Posterior vena cava (tissue), 2 donors: ENCODE measurements around the gene OXTR. TPM values are rescaled to one million over a fixed set of nuclear protein-coding genes. Genes with fewer than 3 reads are reported as not detected.
A peak's percentile ranks its signal among the peaks of the same experiment; 100 is the strongest.

Source experiments
- DNase-seq: peaks from one replicate; pipeline ENCODE4 v3.0.0-alpha.2; 2020; ENCODE audit warnings: low spot score
- intact Hi-C, 2 donors: fragments of 100-400 bp; cut with DNase I; formaldehyde crosslinking; loops; one replicate each; pipeline versions ENCODE4 v1.14.1 to v1.14.2; 2022 to 2023
- total RNA-seq, 2 donors: library from RNA; stranded (reverse); fragmentation: NEBNext Ultra II Directional; extraction: Animal tissue kit (Norgen Biotek cat#: 25700); gene quantifications; one replicate each; pipeline ENCODE4 v1.2.1, GENCODE V29; 2021
- donor health status: DM: yes; HTN: yes; CAD: no.
- donor health status: DM: yes; HTN: yes; CAD: no.

Gene OXTR
- total RNA-seq, 2 donors from 2014 or later: 1.1 to 3.4 TPM

GRCh38 chr3:8768364-8769087, 887 bp downstream of the OXTR start:
- intact Hi-C loops: no loop called here
- DNase-seq: peak; percentile 66

DNA sequence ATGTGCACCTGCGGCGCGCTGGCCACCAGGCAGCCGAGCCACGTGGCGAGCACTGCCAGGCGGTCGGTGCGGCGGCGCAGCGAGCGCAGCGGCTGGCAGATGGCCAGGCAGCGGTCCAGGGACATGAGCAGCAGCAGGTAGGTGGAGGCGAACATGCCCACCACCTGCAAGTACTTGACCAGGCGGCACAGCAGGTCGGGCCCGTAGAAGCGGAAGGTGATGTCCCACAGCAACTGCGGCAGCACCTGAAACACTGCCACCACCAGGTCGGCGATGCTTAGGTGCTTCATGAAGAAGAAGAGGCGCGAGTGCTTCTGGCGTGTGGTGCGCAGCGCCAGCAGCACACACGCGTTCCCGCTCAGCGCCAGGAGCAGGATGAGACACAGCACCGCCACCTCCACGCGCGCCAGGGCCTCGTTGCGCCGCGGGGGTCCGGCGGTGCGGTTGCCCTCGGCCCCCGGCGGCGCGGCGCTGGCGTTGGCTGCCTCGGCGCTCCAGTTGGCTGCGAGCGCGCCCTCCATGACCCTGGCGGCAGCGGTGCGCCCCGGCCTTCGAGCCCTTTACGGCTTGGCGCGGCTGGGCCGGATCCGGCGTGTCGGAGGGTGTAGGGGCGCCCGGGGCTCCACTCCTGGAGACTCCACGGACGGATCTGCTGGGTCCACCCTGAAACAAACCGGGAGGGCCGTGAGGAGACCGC, 1.6 kb downstream of the OXTR start:
- intact Hi-C loops: no loop called here
- peak; percentile 74 for DNase-seq

GRCh38 chr3:8767256-8767666, 2.2 kb downstream of the OXTR start:
- peak; percentile 66 for DNase-seq
- intact Hi-C loops: no loop called here

DNA sequence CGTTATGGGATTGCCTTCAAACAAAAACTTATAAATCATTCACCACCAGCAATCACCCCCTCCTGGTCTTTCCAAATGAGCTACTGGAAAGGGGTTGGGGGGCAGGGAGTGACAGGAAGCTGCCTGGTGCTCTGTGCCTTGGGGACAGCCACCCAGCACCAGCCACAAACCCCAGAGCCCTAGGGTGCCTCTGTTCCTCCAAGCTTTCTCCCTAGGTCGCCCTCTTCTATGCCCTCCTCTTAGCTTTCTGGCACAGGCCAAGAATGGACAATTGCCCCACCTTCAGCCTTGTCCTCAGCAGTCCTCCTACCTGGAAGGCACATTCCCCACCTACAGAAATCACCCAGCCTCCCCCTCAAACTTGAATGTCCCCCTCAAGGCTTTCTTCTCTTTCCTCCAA, 3.3 kb downstream of the OXTR start:
- peak; percentile 58 for DNase-seq
- intact Hi-C loops: no loop called here

DNA sequence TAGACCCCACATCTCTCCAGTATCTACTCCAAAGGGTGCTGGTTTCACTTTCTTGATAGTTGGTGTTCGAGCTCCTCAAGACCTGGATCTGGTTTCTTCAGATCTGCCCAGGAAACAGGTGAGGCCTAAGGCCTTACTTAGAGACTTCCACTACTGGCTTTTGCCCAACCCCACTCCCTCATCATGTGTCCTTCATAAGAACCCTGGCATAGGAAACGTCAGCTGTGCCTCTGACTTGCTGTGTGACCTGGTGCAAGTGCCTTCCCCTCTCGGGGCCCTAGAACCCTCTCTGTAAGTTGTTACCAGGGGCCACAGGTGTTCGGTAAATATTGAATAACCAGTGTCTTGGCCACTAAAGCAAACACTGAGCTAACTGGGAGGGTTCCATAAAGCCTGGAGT, 3.9 kb downstream of the OXTR start:
- intact Hi-C loops: no loop called here
- no peak for DNase-seq

DNA sequence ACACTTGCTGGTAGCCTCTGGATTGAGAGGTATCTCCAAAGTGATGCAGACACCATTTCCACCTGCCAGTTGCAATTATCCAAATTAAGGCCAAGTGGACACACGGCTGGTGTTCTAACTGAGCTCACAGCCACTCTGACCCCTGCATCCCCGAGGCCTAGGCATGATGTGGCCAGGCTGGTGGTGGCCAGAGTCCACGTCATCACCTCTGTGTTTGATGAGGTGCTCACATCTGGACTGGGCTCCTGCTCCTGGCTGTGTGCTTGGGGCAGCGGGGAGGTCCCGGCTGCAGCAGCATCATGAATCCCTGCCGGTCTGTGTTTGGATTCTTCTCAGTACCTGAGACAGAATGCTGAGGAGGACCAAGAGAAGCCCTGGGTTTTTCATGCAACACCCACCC, 4.9 kb downstream of the OXTR start:
- intact Hi-C loops: no loop called here
- DNase-seq: no peak

DNA sequence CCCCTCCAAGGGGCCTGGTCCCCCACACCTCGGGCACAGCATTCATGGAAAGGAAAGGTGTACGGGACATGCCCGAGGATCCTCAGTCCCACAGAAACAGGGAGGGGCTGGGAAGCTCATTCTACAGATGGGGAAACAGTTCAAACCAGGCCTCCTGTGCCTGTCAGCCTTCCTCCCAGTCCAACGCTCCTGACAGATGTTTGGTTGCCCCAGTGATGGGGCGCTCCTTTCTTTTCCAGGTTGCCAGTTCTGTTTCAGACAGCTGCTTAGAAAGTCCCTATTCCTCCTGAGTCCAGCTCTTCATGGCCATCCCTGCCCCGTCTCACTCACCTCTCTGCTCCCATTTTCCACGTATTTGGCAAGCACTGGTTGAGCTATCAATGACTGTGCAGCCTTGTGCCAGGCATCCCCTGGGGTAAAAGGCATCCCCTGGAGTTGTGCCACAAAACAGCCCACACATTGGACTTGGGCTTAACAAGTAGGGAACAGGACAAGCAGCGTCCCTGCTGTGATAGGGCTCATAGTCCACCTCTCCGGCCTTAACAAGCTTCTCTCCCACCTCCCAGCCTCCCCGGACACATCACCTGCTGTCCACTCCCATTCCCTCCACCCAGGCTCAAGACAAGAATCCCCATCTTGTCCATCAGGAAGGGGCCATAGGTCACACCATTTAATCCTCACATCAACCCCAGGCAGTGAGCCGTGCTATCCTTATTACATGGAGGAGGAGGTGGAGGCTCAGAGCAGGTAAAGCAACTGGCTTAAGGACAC, 6.6 kb downstream of the OXTR start:
- intact Hi-C loops: no loop called here
- DNase-seq: no peak

DNA sequence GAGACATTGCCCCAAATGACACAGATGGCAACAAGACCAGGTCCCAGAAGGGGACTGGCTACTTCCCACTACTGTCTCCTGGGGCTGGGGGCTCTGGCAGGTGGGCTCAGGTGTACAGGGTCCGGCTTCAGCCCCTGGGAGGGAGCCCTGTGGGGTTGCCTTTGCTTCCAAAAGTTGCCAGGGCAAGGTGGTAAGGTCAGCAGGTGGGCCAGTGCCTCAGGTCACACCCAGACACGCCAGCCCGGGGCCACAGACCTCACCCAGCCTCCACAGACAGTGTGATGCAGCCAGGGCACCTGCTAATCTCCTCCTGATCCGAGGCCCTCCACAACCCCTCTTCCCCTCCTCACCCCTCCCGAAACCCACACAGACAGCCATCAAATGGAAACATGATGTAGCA, 7.5 kb downstream of the OXTR start:
- intact Hi-C loops: no loop called here
- DNase-seq: no peak

GRCh38 chr3:8760506-8760905, 8.9 kb downstream of the OXTR start:
- intact Hi-C loops: no loop called here
- no peak for DNase-seq

GRCh38 chr3:8760091-8760490, 9.3 kb downstream of the OXTR start:
- intact Hi-C loops: no loop called here
- DNase-seq: peak; percentile 43

DNA sequence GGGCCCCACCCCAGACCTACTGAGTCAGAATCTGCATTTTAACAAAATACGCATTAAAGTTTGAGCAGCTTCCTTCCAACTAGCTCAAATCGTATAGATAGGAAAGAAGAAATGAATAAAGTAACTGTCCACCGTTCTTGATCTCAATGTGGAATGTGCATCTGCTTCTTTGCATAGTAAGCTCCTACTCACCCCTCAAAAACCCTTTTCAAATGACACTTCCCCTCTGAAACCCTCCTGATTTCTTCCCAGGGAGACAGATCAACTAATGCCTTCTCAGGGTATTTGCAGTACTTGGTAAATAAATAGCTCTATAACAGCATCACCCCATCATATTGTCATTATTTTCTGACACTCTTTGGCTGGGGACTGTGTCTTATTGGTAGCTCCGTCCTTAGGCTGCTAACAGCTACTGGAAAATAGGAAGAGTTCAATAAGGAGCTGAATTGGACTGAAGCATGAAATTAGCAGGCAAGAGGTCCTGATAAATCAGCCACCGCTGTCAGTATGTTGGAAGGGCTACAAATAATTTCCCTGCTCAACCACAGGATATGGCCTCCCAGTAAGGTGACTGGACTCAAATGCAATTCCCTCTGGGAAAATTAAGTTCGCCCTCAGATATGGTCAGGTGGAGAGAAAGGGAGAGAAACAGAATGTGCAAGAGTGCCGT, 10.2 kb downstream of the OXTR start:
- intact Hi-C loops: no loop called here

GRCh38 chr3:8757551-8758518, 11.6 kb downstream of the OXTR start:
- DNase-seq: peak; percentile 71
- intact Hi-C loops: no loop called here

More for the DNA sequence above, 10.2 kb downstream of the OXTR start:
- no peak for DNase-seq

DNA sequence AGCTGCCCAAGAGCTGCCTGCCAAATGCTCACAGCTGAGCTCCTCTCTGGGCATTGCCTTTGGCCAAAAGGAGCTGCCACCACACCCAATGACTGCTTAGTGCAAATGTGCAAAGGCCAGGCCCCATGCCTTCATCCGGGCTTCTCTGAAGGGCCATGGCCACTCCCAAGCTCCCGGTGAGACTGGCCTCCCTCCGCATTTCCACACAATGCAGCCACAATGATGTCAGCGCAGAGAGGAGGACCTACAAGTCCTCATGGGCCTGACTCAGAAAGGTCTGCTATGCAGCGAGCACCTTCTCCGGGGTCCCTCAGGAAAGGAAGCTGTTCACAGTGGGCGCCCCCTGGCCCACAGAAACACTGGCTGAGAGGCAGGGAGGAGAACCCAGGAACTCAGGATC, 12.7 kb downstream of the OXTR start:
- DNase-seq: peak; percentile 31
- intact Hi-C loops: no loop called here

DNA sequence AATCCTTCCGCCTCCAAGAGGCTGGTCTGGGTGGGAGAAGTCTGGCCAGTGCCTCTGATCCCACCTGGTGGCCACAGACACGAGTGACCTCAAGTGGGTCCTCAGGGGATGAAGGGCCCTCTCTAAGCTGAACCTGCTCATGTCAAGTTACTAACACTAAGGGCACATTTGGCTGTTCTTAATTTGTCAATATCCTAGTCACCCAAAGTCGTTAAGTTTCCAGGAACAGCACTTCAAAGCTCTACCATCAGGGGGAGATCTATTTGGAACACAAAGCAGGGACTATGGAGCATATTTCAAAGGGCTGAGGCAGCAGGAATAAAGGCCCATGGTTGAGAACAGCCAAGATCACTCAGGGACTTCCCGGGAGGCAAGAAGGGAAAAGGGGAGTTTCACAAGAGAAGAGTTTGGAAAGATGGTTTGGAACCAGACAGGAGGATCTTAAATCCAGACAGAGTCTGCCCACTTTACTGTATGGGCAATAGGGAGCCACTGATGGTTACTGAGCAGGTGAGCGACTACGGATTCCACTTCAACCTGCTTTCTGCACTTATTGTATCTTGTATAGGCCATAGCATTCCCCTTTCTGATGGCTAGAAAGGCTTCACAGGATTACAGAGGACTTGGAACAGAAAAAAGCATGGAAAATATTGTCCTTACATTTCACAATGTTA, 13.7 kb downstream of the OXTR start:
- no peak for DNase-seq
- intact Hi-C loops: no loop called here

GRCh38 chr3:8755097-8755496, 14.3 kb downstream of the OXTR start:
- intact Hi-C loops: no loop called here

DNA sequence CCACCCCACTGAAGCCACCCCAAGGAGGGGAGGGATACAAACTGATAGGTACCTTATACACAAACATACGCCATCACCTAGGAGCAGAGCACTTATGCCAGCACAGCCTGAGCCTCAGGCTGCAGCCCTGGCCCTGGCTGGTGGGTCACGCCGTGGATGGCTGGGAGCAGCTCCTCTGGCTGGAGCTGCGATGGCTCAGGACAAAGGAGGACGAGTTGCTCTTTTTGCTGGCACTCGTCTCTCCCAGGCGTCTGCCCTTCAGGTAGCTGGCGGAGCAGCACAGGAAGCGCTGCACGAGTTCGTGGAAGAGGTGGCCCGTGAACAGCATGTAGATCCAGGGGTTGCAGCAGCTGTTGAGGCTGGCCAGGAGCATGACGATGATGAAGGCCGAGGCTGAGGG, 16.6 kb downstream of the OXTR start:
- DNase-seq: peak; percentile 51
- intact Hi-C loops: no loop called here

More at GRCh38 chr3:8755097-8755496, 14.3 kb downstream of the OXTR start:
- no peak for DNase-seq

GRCh38 chr3:8749316-8749715, 20.1 kb downstream of the OXTR start:
- intact Hi-C loops: no loop called here
- peak; percentile 38 for DNase-seq

DNA sequence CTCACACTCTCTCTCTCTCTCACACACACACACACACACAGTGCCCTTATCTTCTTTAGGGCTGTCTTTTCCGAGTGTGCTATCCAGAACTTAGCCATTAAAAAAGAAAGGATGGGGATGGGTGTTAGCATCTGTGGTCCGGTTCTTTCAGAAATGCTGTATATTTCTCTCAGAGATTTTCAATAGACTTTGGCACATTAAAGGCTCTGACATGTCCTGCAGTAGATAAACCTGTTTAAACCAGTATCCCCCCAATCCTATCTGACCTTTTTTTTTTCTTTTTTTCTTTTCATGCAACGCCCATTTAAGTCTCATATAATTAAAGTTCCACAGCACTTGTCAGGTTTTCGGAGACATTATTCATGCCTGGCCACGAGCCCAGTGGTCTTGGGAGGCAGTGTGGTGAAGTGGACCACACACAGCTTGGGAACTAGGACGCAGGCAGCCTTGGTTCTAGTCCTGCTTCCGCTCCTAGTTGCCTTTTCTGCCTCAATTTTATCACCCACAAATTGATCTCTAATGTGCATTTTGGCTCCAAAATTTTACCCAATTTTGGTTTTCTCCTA, 22.6 kb downstream of the OXTR start:
- intact Hi-C loops: no loop called here
- no peak for DNase-seq
